Spleen (tissue), 11 donors: ENCODE results near the gene UCN2. TPM values are rescaled to one million over a fixed set of nuclear protein-coding genes. Genes with fewer than 3 reads are reported as not detected.
A peak's percentile ranks its signal among the peaks of the same experiment; 100 is the strongest.

Source experiments
- DNase-seq: peaks from one replicate; pipeline ENCODE4 v3.0.0-alpha.2; 2020
- H3K27ac ChIP-seq, 8 donors: fragments of 200-600 bp; sonication (generic) in 7 of 8; 1 replicate in 4 of 8; 2 replicates in 4 of 8; pipeline versions ENCODE4 v1.5.0 to v1.8.0; 2016 to 2021; ENCODE audit warnings: inconsistent platforms in 4 of 8, mild to moderate bottlenecking in 4 of 8, moderate library complexity in 1 of 8
- H3K27me3 ChIP-seq, 7 donors: fragments of 200-600 bp; sonication (generic) in 6 of 7; replicated peaks in 1 of 7; 1 replicate in 4 of 7; 2 replicates in 3 of 7; pipeline versions ENCODE4 v1.5.0 to v1.8.0; 2016 to 2021; ENCODE audit warnings: inconsistent platforms in 3 of 7, mild to moderate bottlenecking in 1 of 7
- H3K36me3 ChIP-seq, 6 donors: fragments of 200-600 bp; sonication (generic) in 5 of 6; 1 replicate in 4 of 6; 2 replicates in 2 of 6; pipeline versions ENCODE4 v1.5.0 to v1.8.0; 2016 to 2021; ENCODE audit warnings: inconsistent platforms in 2 of 6
- H3K4me1 ChIP-seq, 6 donors: fragments of 200-600 bp; sonication (generic) in 5 of 6; 1 replicate in 3 of 6; 2 replicates in 3 of 6; pipeline versions ENCODE4 v1.5.0 to v1.8.0; 2016 to 2021; ENCODE audit warnings: inconsistent platforms in 3 of 6
- H3K4me3 ChIP-seq, 8 donors: fragments of 200-600 bp; sonication (generic) in 7 of 8; 1 replicate in 4 of 8; 2 replicates in 4 of 8; pipeline versions ENCODE4 v1.5.0 to v1.8.0; 2016 to 2021; ENCODE audit warnings: inconsistent platforms in 4 of 8, mild to moderate bottlenecking in 4 of 8, moderate library complexity in 2 of 8
- H3K9me3 ChIP-seq, 8 donors: fragments of 200-600 bp; sonication (generic) in 7 of 8; 1 replicate in 4 of 8; 2 replicates in 4 of 8; pipeline versions ENCODE4 v1.5.0 to v1.8.0; 2016 to 2021; ENCODE audit warnings: inconsistent platforms in 4 of 8
- CTCF ChIP-seq, 11 experiments: fragments of 200-600 bp in 7 of 11; fragments of 450-650 bp in 4 of 11; sonication (generic) in 4 of 11; IDR thresholded peaks in 8 of 11; conservative IDR thresholded peaks in 3 of 11; 1 replicate in 7 of 11; 2 replicates in 4 of 11; pipeline versions ENCODE4 v1.4.0 to v1.8.0; 2016 to 2021; ENCODE audit warnings: antibody characterized with exemption in 11 of 11, inconsistent platforms in 4 of 11, mild to moderate bottlenecking in 1 of 11
- POLR2A ChIP-seq, 3 donors: fragments of 450-650 bp; IDR thresholded peaks; one replicate each; pipeline ENCODE4 v1.5.1; 2017; ENCODE audit warnings: antibody characterized with exemption in 3 of 3, mild to moderate bottlenecking in 1 of 3
- POLR2AphosphoS5 ChIP-seq, 3 donors: sonication (generic); formaldehyde crosslinking; IDR thresholded peaks; one replicate each; pipeline ENCODE4 v1.5.1; 2017; ENCODE audit warnings: antibody characterized with exemption in 3 of 3
- WGBS, 5 donors: extraction: QIAGEN DNeasy Blood & Tissue Kit in 3 of 5; methylation state at CpG; one replicate each; pipeline versions ENCODE4 v1.1.5 to v1.1.7; 2013 to 2018; 5-methylcytosine and 5-hydroxymethylcytosine counted together
- intact Hi-C: fragments of 100-400 bp; cut with DNase I; formaldehyde crosslinking; loops from one replicate; pipeline ENCODE4 v1.15.0; 2023; ENCODE audit warnings: low total_unique reads
- polyA plus RNA-seq, 3 donors: library from polyadenylated mRNA; stranded (reverse); fragments of 200-250 nt; gene quantifications; one replicate each; pipeline ENCODE4 v1.2.1, GENCODE V29; 2013
- total RNA-seq, 7 donors: library from RNA; depleted of rRNA in 3 of 7; stranded (reverse); fragments of >200 nt in 3 of 7; fragmentation: NEBNext Ultra II Directional in 4 of 7; extraction: Animal tissue kit (Norgen Biotek cat#: 25700) in 4 of 7; gene quantifications; one replicate each; pipeline versions ENCODE4 v1.1.0 to v1.2.1, GENCODE V29; 2016 to 2021
- donor health status: healthy with polysubstance abuse.
- donor health status: DM: no; HTN: no; CAD: no; lungs with moderate emphysema.
- donor health status: DM: no; HTN: no; CAD: no.
- donor health status: Bipolar disorder and iron deficiency.
- donor health status: healthy.
- donor health status: DM: no; HTN: no; CAD: no.
- donor health status: DM: yes; HTN: yes; CAD: no.

UCN2 gene
- total and polyA plus RNA-seq, 10 donors = 0.20 to 0.61 (median 0.49) TPM; not detected in 2

DNA sequence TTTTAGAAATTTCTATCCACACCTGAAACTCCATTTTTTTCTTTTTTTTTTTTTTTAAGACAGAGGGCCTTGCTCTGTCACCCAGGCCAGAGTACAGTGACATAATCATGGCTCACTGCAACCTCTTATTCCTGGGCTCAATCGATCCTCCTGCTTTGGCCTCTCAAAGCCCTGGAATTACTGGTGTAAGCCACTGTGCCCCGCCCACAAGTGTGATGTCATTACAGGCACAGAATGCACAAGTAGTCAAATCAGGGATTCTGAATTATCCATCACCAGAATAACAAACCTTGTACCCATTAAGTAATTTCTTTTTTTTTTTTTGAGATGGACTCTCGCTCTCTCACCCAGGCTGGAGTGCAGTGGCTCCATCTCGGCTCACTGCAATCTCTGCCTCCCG is 43.9 kb upstream of the UCN2 start:
- Histone ChIP-seq H3K27me3 (no peaks in the 10 kb centered on the region), H3K36me3 (peaks cover 3 to 57% (median 40%) of the 10 kb centered on the region in 6 donors), H3K4me1 (peaks cover 6 to 49% (median 25%) of the 10 kb centered on the region in 6 donors), H3K27ac (no peak overlapping the region), H3K9me3 (no peaks in the 10 kb centered on the region), H3K4me3 (no peak overlapping the region)
- DNase-seq = no peak
- TF ChIP-seq CTCF (IDR thresholded peaks at IDR 0.05 in 8 of 11, conservative IDR thresholded peaks at IDR 0.05 in 3 of 11) = no peak
- TF ChIP-seq POLR2A (IDR thresholded peaks at IDR 0.05) = no peak
- TF ChIP-seq POLR2AphosphoS5 (IDR thresholded peaks at IDR 0.05) = no peak
- intact Hi-C loops = no loop called here
- 92 to 96% (median 95%) methylated on average over 5 of the region's 5 CpGs for WGBS, 5 donors

DNA sequence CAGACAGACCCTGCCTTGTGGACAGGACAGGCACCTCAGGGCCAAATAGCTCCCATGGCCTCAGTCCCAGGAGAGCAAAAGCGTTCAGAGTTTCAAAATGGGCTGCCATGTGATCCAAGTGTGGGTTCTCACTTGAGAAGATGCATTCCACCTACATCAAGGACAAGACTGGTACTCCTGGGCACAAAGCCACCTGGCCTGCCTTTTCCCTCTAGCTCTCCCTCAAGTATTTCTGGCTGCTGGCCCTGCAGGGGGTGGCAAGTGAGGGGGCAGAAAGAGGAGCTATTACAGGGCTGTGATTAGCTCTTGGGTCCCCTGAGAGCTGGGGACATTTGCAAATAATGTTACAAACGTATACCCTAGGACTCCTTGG is 38.0 kb upstream of the UCN2 start:
- TF ChIP-seq POLR2A (IDR thresholded peaks at IDR 0.05) (no peak), CTCF (IDR thresholded peaks at IDR 0.05 in 8 of 11, conservative IDR thresholded peaks at IDR 0.05 in 3 of 11) (no peak), POLR2AphosphoS5 (IDR thresholded peaks at IDR 0.05) (no peak)
- Histone ChIP-seq H3K4me1 (peaks cover 0 to 29% (median 10%) of the 10 kb centered on the region in 6 donors), H3K4me3 (no peak overlapping the region), H3K9me3 (no peaks in the 10 kb centered on the region), H3K36me3 (peaks cover 13 to 100% (median 89%) of the 10 kb centered on the region in 6 donors), H3K27me3 (no peaks in the 10 kb centered on the region), H3K27ac (no peak overlapping the region)
- no peak for DNase-seq
- WGBS, 5 donors = 77 to 93% (median 89%) methylated on average over 2 of the region's 2 CpGs
- intact Hi-C loops = no loop called here

GRCh38 chr3:48600711-48601621 is 37.4 kb upstream of the UCN2 start:
- intact Hi-C loops = no loop called here
- WGBS, 5 donors = 91 to 96% (median 96%) methylated on average over 15 to 19 of the region's 19 CpGs

More at GRCh38 chr3:48600711-48601621, 37.4 kb upstream of the UCN2 start:
- Histone ChIP-seq H3K27ac (no peak overlapping the region), H3K9me3 (no peaks in the 10 kb centered on the region), H3K27me3 (peaks cover 0 to 2% (median 0%) of the 10 kb centered on the region in 7 donors), H3K4me3 (no peak overlapping the region), H3K4me1 (peaks cover 0 to 30% (median 12%) of the 10 kb centered on the region in 6 donors), H3K36me3 (peaks cover 13 to 94% (median 87%) of the 10 kb centered on the region in 6 donors)
- TF ChIP-seq POLR2A (IDR thresholded peaks at IDR 0.05) = no peak
- TF ChIP-seq POLR2AphosphoS5 (IDR thresholded peaks at IDR 0.05) = peak in 1 of 3 donors; percentile 36
- no peak for TF ChIP-seq CTCF (IDR thresholded peaks at IDR 0.05 in 8 of 11, conservative IDR thresholded peaks at IDR 0.05 in 3 of 11)
- no peak for DNase-seq
